WI38 (cell line): ENCODE measurements around the gene B4GALNT3.

ENCODE experiments used
- H3K4me3 ChIP-seq: 2 replicates; pipeline ENCODE4 v1.5.1; 2011; ENCODE audit warnings: low read depth, mild to moderate bottlenecking, control low read depth, low read length
- TF ChIP-seq, protein P1 (sequence below): IDR thresholded peaks from 2 replicates; pipeline ENCODE4 v1.5.1; 2012; ENCODE audit warnings: low read depth, mild to moderate bottlenecking, control low read depth, low read length

B4GALNT3 gene

DNA sequence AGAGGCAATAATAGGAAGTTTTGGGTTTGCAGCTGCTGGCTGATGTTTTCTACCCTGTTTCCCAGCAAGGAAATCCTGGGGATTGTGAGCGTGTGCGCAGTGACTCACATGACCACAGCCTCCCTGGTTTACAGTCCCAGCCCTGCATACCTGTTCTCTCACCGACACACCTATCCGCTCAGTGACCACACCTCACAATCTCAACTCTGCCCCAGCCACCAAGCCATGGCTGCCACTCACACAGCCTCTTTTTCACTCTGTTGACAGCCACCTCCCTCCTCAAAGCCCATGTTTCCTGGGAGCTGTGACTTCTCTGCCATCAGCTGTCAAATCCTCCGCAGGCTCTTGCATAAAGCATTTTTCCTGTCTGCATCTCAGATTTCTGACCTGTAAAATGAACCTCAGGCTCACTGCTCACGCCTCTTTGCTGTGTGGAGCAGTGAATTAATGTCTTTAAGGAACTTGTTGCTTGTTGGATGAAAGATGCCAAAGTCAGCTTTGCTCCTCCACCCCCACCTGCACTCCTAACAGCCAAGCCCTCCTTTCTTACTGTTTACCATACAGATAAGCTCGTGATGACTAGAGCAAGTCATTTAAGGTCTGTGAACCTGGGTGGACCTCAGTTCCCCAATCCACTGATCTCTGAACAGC, 43.5 kb downstream of the B4GALNT3 start:
- TF ChIP-seq, protein P1, sequence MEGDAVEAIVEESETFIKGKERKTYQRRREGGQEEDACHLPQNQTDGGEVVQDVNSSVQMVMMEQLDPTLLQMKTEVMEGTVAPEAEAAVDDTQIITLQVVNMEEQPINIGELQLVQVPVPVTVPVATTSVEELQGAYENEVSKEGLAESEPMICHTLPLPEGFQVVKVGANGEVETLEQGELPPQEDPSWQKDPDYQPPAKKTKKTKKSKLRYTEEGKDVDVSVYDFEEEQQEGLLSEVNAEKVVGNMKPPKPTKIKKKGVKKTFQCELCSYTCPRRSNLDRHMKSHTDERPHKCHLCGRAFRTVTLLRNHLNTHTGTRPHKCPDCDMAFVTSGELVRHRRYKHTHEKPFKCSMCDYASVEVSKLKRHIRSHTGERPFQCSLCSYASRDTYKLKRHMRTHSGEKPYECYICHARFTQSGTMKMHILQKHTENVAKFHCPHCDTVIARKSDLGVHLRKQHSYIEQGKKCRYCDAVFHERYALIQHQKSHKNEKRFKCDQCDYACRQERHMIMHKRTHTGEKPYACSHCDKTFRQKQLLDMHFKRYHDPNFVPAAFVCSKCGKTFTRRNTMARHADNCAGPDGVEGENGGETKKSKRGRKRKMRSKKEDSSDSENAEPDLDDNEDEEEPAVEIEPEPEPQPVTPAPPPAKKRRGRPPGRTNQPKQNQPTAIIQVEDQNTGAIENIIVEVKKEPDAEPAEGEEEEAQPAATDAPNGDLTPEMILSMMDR, result no peak
- H3K4me3 ChIP-seq, result no peak overlapping the region

GRCh38 chr12:505221-505620, 45.5 kb downstream of the B4GALNT3 start:
- H3K4me3 ChIP-seq, result no peak overlapping the region
- TF ChIP-seq, protein P1, result no peak

DNA sequence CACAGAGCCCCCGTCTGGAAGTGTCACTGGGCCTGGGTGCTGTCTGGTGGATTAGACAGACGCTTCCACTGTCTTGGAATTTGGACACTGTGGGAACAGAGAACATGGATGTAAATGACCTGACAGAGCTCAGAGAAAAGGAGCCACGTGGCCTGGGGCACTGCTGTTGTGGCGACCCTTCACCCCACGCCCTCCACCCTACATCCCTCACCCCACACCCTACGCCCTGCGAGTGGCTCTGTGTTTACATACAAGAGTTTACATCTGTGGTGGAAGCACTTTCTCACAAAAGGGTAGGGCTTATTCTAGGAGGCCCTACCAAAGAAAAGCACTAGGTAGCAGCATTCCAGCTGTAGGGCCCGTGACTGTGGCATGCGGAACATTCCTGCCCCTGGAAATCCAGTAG, 47.7 kb downstream of the B4GALNT3 start:
- H3K4me3 ChIP-seq, result no peak overlapping the region
- TF ChIP-seq, protein P1, result no peak

DNA sequence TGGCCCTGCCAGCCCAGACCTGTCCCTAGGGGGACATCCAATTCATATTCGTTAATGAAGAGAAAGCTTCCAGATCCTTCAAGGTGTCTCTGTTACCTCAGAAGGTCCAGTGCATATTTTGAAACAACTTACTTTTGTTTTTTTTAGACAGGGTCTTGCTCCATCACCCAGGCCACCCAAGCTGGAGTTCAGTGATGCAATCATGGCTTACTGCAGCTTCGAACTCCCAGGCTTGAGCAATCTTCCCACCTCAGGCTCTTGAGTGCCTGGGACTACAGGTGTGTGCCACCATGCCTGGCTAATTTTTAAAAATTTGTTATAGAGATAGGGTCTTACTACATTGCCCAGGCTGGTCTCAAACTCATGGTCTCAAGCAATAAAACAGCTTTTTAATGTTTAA, 48.4 kb downstream of the B4GALNT3 start:
- H3K4me3 ChIP-seq, result no peak overlapping the region
- TF ChIP-seq, protein P1, result no peak

DNA sequence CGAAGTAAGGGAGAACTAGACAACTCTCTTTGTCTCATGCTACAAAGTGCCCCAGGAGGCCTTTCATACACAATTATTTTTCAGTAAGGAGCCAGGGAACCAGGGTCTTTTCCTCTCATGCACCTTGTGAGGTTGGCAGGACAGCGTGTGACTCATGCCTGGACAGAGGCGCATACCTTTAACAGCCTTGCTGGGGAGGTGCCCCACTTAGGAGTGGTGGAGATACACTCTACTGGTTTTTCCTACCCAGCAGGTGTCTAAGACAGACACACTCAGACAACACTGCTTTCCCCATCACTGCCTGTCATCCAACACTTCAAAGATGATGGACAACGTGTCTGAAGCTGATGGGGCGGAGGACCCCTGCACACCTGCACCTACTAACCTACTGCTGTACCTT, 49.1 kb downstream of the B4GALNT3 start:
- TF ChIP-seq, protein P1, result no peak
- no peak overlapping the region for H3K4me3 ChIP-seq

GRCh38 chr12:509500-509899, 49.8 kb downstream of the B4GALNT3 start:
- H3K4me3 ChIP-seq, result no peak overlapping the region
- TF ChIP-seq, protein P1, result no peak

- no peak overlapping the region for H3K4me3 ChIP-seq
- TF ChIP-seq, protein P1, result no peak
Observed at GRCh38 chr12:510071-510825, 50.5 kb downstream of the B4GALNT3 start.
